K562 (cell line): ENCODE data around the gene PHC3. TPM values are rescaled to one million over a fixed set of nuclear protein-coding genes. Genes with fewer than 3 reads are reported as not detected.

ENCODE experiments used
- ATAC-seq: fragments of 200-7000 bp; cut with Tn5 transposase; 3 replicates; pipeline ENCODE4 v1.9.1; 2020; ENCODE audit warnings: moderate library complexity
- BruUV-seq: library from RNA; stranded (reverse); fragments of 400-500 nt; replicated peaks from 2 replicates; lab custom pipeline; 2021; lab: Mats Ljungman, UMichigan
- CTCF ChIA-PET: fragments of 300-600 bp; formaldehyde crosslinking; extraction: SDS; loops from one replicate; lab custom pipeline; 2021; ENCODE audit warnings: low intra/inter-chr PET ratio; lab: Yijun Ruan, JAX
- POLR2A ChIA-PET: fragments of 300-600, 350-650 bp; sonication (Branson Sonifier 250); formaldehyde crosslinking; extraction: SDS; loops from one replicate; lab custom pipeline; 2021; ENCODE audit warnings: antibody characterized with exemption, inconsistent platforms; lab: Yijun Ruan, JAX
- DNase-seq, 4 experiments: peaks; one replicate each; pipeline versions ENCODE4 v3.0.0 to v3.0.0-alpha.2; 2011 to 2018; ENCODE audit warnings: low spot score in 3 of 4, mixed read lengths in 3 of 4; ENCODE audit errors: extremely low read depth in 1 of 4
- FAIRE-seq: peaks from 2 replicates; lab custom pipeline; 2011; peaks lifted over from hg19 to GRCh38; lab: Jason Lieb, UNC
- H2AFZ ChIP-seq: 2 replicates; pipeline ENCODE4 v1.6.0; 2011; ENCODE audit warnings: low read depth, low read length, control low read depth, inconsistent platforms
- H3K27ac ChIP-seq: fragments of 200-600 bp; 3 replicates; pipeline ENCODE4 v1.8.0; 2011; ENCODE audit warnings: low read depth, mild to moderate bottlenecking, control low read depth, inconsistent platforms, low read length, moderate library complexity, mixed read lengths; ENCODE audit errors: extremely low read depth
- H3K27me3 ChIP-seq, 2 experiments: fragments of 300-600 bp in 1 of 2; 2 replicates in 1 of 2; 3 replicates in 1 of 2; pipeline versions ENCODE4 v1.6.0 to v1.8.0; 2011; ENCODE audit warnings: inconsistent platforms in 2 of 2, low read length in 2 of 2, mild to moderate bottlenecking in 1 of 2, mixed read lengths in 1 of 2, moderate library complexity in 1 of 2; ENCODE audit not compliant: control insufficient read depth in 2 of 2, insufficient read depth in 2 of 2
- H3K36me3 ChIP-seq: fragments of 300-600 bp; 3 replicates; pipeline ENCODE4 v1.8.0; 2011; ENCODE audit warnings: mild to moderate bottlenecking, low read length, inconsistent platforms; ENCODE audit not compliant: control insufficient read depth, insufficient read depth
- H3K4me1 ChIP-seq, 2 experiments: fragments of 200-600 bp in 1 of 2; replicated peaks in 1 of 2; 2 replicates in 1 of 2; 3 replicates in 1 of 2; pipeline versions ENCODE4 v1.5.1 to v1.8.0; 2011; ENCODE audit warnings: inconsistent platforms in 2 of 2, low read length in 2 of 2, mild to moderate bottlenecking in 1 of 2, mixed read lengths in 1 of 2, moderate library complexity in 1 of 2; ENCODE audit not compliant: control insufficient read depth in 2 of 2, insufficient read depth in 2 of 2
- H3K4me2 ChIP-seq: 2 replicates; pipeline ENCODE4 v1.6.1; 2011; ENCODE audit warnings: low read length, control low read depth, inconsistent platforms, mixed read lengths; ENCODE audit not compliant: insufficient read depth
- H3K4me3 ChIP-seq: fragments of 200-600 bp; sonication (generic), shearing (Covaris generic); 2 replicates; pipeline ENCODE4 v1.5.1; 2016; ENCODE audit warnings: control low read depth, inconsistent platforms
- H3K79me2 ChIP-seq: fragments of 200-600 bp; 3 replicates; pipeline ENCODE4 v1.8.0; 2011; ENCODE audit warnings: low read length, inconsistent platforms; ENCODE audit not compliant: control insufficient read depth, insufficient read depth
- H3K9ac ChIP-seq, 2 experiments: 2 replicates each; pipeline versions ENCODE4 v1.6.0 to v1.6.1; 2011; ENCODE audit warnings: low read depth in 2 of 2, low read length in 2 of 2, control low read depth in 1 of 2, inconsistent platforms in 1 of 2, mild to moderate bottlenecking in 1 of 2, mixed read lengths in 1 of 2; ENCODE audit not compliant: insufficient read depth in 1 of 2
- H3K9me1 ChIP-seq: one replicate; pipeline ENCODE4 v1.6.0; 2011; ENCODE audit warnings: inconsistent platforms, mild to moderate bottlenecking, low read length, moderate library complexity; ENCODE audit not compliant: control insufficient read depth, insufficient read depth
- H3K9me3 ChIP-seq: replicated peaks from 2 replicates; pipeline ENCODE4 v1.5.1; 2011; ENCODE audit warnings: low read depth, low read length, inconsistent platforms; ENCODE audit not compliant: control insufficient read depth, insufficient read depth
- H4K20me1 ChIP-seq: replicated peaks from 2 replicates; pipeline ENCODE4 v1.6.1; 2011; ENCODE audit warnings: low read length, inconsistent platforms, mixed read lengths; ENCODE audit not compliant: control insufficient read depth, insufficient read depth
- CBFA2T3 ChIP-seq: fragments of 450-650 bp; IDR thresholded peaks from 2 replicates; pipeline ENCODE4 v1.6.1; 2017
- DIDO1 ChIP-seq: fragments of 450-650 bp; IDR thresholded peaks from 2 replicates; pipeline ENCODE4 v1.6.1; 2016; ENCODE audit warnings: low read depth, missing biosample characterization, missing genetic modification characterization
- FUS ChIP-seq: fragments of 200-400 bp; formaldehyde crosslinking; optimal IDR thresholded peaks from 2 replicates; pipeline ENCODE3; 2017; ENCODE audit warnings: low read depth, low read length
- GTF2A2 ChIP-seq: IDR thresholded peaks from 2 replicates; pipeline ENCODE4 v1.6.1; 2016; ENCODE audit warnings: mild to moderate bottlenecking, missing genetic modification characterization, missing compliant biosample characterization
- HNRNPUL1 ChIP-seq: fragments of 200-400 bp; formaldehyde crosslinking; IDR thresholded peaks from 2 replicates; pipeline ENCODE4 v1.6.1; 2017; ENCODE audit warnings: low read length
- JUND ChIP-seq, 2 experiments: IDR thresholded peaks; 2 replicates in 1 of 2; 3 replicates in 1 of 2; pipeline ENCODE4 v1.6.1; 2011; ENCODE audit warnings: borderline replicate concordance in 2 of 2, low read depth in 2 of 2, low read length in 2 of 2, improper control_type of control experiment in 1 of 2, missing biosample characterization in 1 of 2, missing genetic modification characterization in 1 of 2, missing genetic modification reagents in 1 of 2
- KLF13 ChIP-seq: fragments of 450-650 bp; IDR thresholded peaks from 2 replicates; pipeline ENCODE4 v1.6.1; 2016; ENCODE audit warnings: missing genetic modification characterization, low read depth, mild to moderate bottlenecking, missing compliant biosample characterization, moderate library complexity, borderline replicate concordance
- NCOR1 ChIP-seq: fragments of 450-650 bp; IDR thresholded peaks from 2 replicates; pipeline ENCODE4 v1.6.1; 2016; ENCODE audit warnings: mild to moderate bottlenecking, moderate library complexity
- NFE2 ChIP-seq: IDR thresholded peaks from 2 replicates; pipeline ENCODE4 v1.6.1; 2014; ENCODE audit warnings: antibody characterized with exemption, low read depth
- NFIX ChIP-seq: fragments of 250-450 bp; sonication (Bioruptor Pico); IDR thresholded peaks from 2 replicates; pipeline ENCODE4 v1.4.0; 2020; ENCODE audit warnings: low read depth, mild to moderate bottlenecking, moderate library complexity
- NONO ChIP-seq, 2 experiments: fragments of 200-400 bp in 1 of 2; fragments of 450-650 bp in 1 of 2; formaldehyde crosslinking in 1 of 2; IDR thresholded peaks; 2 replicates each; pipeline ENCODE4 v1.6.1; 2017; ENCODE audit warnings: low read depth in 2 of 2, mild to moderate bottlenecking in 2 of 2, moderate library complexity in 2 of 2, low read length in 1 of 2
- PPARD ChIP-seq: fragments of 250-450 bp; sonication (Bioruptor Pico); IDR thresholded peaks from 2 replicates; pipeline ENCODE4 v1.8.0; 2022; ENCODE audit warnings: inconsistent platforms, mild to moderate bottlenecking, moderate library complexity
- SIRT6 ChIP-seq: IDR thresholded peaks from one replicate; pipeline ENCODE4 v1.6.1; 2012; ENCODE audit warnings: low read depth, mild to moderate bottlenecking, control low read depth, inconsistent platforms, low read length, moderate library complexity
- TAF7 ChIP-seq: fragments of 450-650 bp; IDR thresholded peaks from 2 replicates; pipeline ENCODE4 v1.6.1; 2016; ENCODE audit warnings: missing genetic modification characterization, missing compliant biosample characterization
- TARDBP ChIP-seq: fragments of 450-650 bp; IDR thresholded peaks from 2 replicates; pipeline ENCODE4 v1.6.1; 2016
- ZBTB43 ChIP-seq: sonication (generic); formaldehyde crosslinking; IDR thresholded peaks from 2 replicates; pipeline ENCODE4 v1.8.0; 2023; ENCODE audit warnings: mild to moderate bottlenecking, missing genetic modification reagents
- ZNF655 ChIP-seq: fragments of 250-450 bp; sonication (Bioruptor Pico); IDR thresholded peaks from 2 replicates; pipeline ENCODE4 v1.5.0; 2021
- WGBS: fragments of 100-300 bp; shearing (Covaris generic); methylation state at CpG from one replicate; pipeline ENCODE4 v1.1.6; 2016; ENCODE audit warnings: low coverage, mixed read lengths; ENCODE audit not compliant: insufficient coverage; ENCODE audit errors: missing lambda C conversion rate; 5-methylcytosine and 5-hydroxymethylcytosine counted together
- in situ Hi-C: fragments of 300-500 bp; cut with MboI; formaldehyde crosslinking; loops from 4 replicates; pipeline ENCODE4 v1.15.0; 2018; ENCODE audit warnings: inconsistent platforms, mixed read lengths
- intact Hi-C: fragments of 100-400 bp; cut with micrococcal nuclease; formaldehyde crosslinking; loops from 2 replicates; pipeline ENCODE4 v1.14.2; 2022
- polyA plus RNA-seq, 8 experiments: library from polyadenylated mRNA; depleted of rRNA in 4 of 8; stranded (reverse) in 5 of 8; unstranded in 3 of 8; fragments of >200 nt; fragmentation: Nextera tagmentation in 2 of 8; fragmentation: Illumina TruSeq in 1 of 8; extraction: Ambion mirVana in 2 of 8; extraction: Trizol in 1 of 8; gene quantifications; 2 replicates each; pipeline versions ENCODE4 v1.2.1 to v1.2.3, GENCODE V29; 2011 to 2014; ENCODE audit warnings: inconsistent platforms in 1 of 8, missing spikeins in 1 of 8
- total RNA-seq, 7 experiments: library from RNA; depleted of rRNA in 6 of 7; stranded (reverse); fragments of >200 nt in 6 of 7; fragmentation: Illumina TruSeq in 2 of 7; extraction: Trizol in 2 of 7; gene quantifications; 2 replicates each; pipeline versions ENCODE4 v1.2.1 to v1.2.3, GENCODE V29; 2011 to 2021; ENCODE audit warnings: low replicate concordance in 1 of 7
- TF ChIP-seq, protein P1 (sequence below): fragments of 250-450 bp; sonication (Bioruptor Pico); IDR thresholded peaks from 2 replicates; pipeline ENCODE4 v1.5.0; 2022; ENCODE audit warnings: mild to moderate bottlenecking

The PHC3 gene
- total and polyA plus RNA-seq, 9 of the 15 experiments (the other 6 are each of a cell fraction or from before 2014, with no cell fraction given), result 3.1 to 21.6 (median 10.5) TPM

GRCh38 chr3:170171563-170171962 lies 10.0 kb downstream of the PHC3 start:
- Histone ChIP-seq H3K27ac (no peak overlapping the region), H3K27me3 (no peaks in the 10 kb centered on the region), H3K79me2 (peaks cover 16% of the 10 kb centered on the region; the same call in 2 of the 3 replicates), H3K9me1 (no peaks in the 10 kb centered on the region), H3K9me3 (no peaks in the 10 kb centered on the region), H3K4me2 (no peak overlapping the region), H2AFZ (no peak overlapping the region), H3K9ac (no peak overlapping the region), H4K20me1 (no peaks in the 10 kb centered on the region), H3K36me3 (peaks cover 84% of the 10 kb centered on the region), H3K4me1 (no peaks in the 10 kb centered on the region), H3K4me3 (no peak overlapping the region)
- ChIA-PET POLR2A (interaction anchor here (0.8 to 2.3 kb wide), 3 partner anchors 9 to 39 kb away, joined by 3 to 18 read pairs (median 9); partner anchors contain the start of gene PHC3), CTCF (no interaction called here)
- no TSS peak for BruUV-seq
- ATAC-seq (no peak), DNase-seq (no peak), FAIRE-seq (no peak)
- in situ Hi-C loops (no loop called here), intact Hi-C loops (no loop called here)
- 79% methylated on average over 1 of the region's 1 CpG for WGBS
- TF ChIP-seq PPARD (CRISPR knock-in tag) (no peak), NFIX (no peak), HNRNPUL1 (no peak), JUND (IDR thresholded peaks at IDR 0.05; ENCODE audit: borderline replicate concordance, low read depth, low read length) (no peak), JUND (tag; IDR thresholded peaks at IDR 0.05; ENCODE audit: borderline replicate concordance, low read depth, low read length) (no peak), NCOR1 (no peak), KLF13 (tag) (no peak), TARDBP (no peak), TAF7 (tag) (no peak), DIDO1 (tag) (no peak), FUS (no peak), SIRT6 (no peak), ZNF655 (CRISPR knock-in tag) (no peak), NONO (IDR thresholded peaks at IDR 0.05; ENCODE audit: low read depth in 2 of 2, low read length in 1 of 2) (no peak), ZBTB43 (no peak), CBFA2T3 (no peak), NFE2 (no peak), GTF2A2 (no peak)
- TF ChIP-seq, protein P1, sequence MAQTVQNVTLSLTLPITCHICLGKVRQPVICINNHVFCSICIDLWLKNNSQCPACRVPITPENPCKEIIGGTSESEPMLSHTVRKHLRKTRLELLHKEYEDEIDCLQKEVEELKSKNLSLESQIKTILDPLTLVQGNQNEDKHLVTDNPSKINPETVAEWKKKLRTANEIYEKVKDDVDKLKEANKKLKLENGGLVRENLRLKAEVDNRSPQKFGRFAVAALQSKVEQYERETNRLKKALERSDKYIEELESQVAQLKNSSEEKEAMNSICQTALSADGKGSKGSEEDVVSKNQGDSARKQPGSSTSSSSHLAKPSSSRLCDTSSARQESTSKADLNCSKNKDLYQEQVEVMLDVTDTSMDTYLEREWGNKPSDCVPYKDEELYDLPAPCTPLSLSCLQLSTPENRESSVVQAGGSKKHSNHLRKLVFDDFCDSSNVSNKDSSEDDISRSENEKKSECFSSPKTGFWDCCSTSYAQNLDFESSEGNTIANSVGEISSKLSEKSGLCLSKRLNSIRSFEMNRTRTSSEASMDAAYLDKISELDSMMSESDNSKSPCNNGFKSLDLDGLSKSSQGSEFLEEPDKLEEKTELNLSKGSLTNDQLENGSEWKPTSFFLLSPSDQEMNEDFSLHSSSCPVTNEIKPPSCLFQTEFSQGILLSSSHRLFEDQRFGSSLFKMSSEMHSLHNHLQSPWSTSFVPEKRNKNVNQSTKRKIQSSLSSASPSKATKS (CRISPR knock-in tag), result no peak
